GM21786 (cell line): Measurements from ENCODE around the gene SAP30BP.

Source experiments
- ATAC-seq: cut with Tn5 transposase; IDR thresholded peaks from one replicate; pipeline ENCODE4 v1.9.1; 2021; ENCODE audit not compliant: unreplicated experiment

Gene SAP30BP

GRCh38 chr17:75684924-75685323 is 17.8 kb downstream of the SAP30BP start:
- no peak for ATAC-seq

GRCh38 chr17:75685499-75685898 is 18.4 kb downstream of the SAP30BP start:
- no peak for ATAC-seq

GRCh38 chr17:75688209-75688825 is 21.2 kb downstream of the SAP30BP start:
- no peak for ATAC-seq

- no peak for ATAC-seq
These were observed 22.3 kb downstream of the SAP30BP start for GRCh38 chr17:75689441-75689873.

GRCh38 chr17:75691371-75691791 is 24.2 kb downstream of the SAP30BP start:
- ATAC-seq, result no peak

- ATAC-seq, result no peak
These were observed 24.9 kb downstream of the SAP30BP start for GRCh38 chr17:75691801-75692626.

- ATAC-seq, result no peak
These were observed 25.8 kb downstream of the SAP30BP start for GRCh38 chr17:75692976-75693375.

GRCh38 chr17:75693500-75694481 is 26.7 kb downstream of the SAP30BP start:
- ATAC-seq, result no peak

GRCh38 chr17:75694536-75694935 is 27.4 kb downstream of the SAP30BP start:
- ATAC-seq, result no peak

GRCh38 chr17:75695141-75695829 is 28.1 kb downstream of the SAP30BP start:
- ATAC-seq, result no peak

- no peak for ATAC-seq
These were observed 28.7 kb downstream of the SAP30BP start for GRCh38 chr17:75695830-75696271.

- ATAC-seq, result no peak
These were observed 30.6 kb downstream of the SAP30BP start for GRCh38 chr17:75697651-75698291.

- ATAC-seq, result no peak
These were observed 31.5 kb downstream of the SAP30BP start for GRCh38 chr17:75698659-75699058.

GRCh38 chr17:75701288-75701687 is 34.1 kb downstream of the SAP30BP start:
- no peak for ATAC-seq

- no peak for ATAC-seq
These were observed 36.1 kb downstream of the SAP30BP start for GRCh38 chr17:75703191-75703590.

GRCh38 chr17:75703591-75703990 is 36.5 kb downstream of the SAP30BP start:
- no peak for ATAC-seq

GRCh38 chr17:75704963-75705875 is 38.1 kb downstream of the SAP30BP start:
- ATAC-seq, result no peak

- no peak for ATAC-seq
These were observed 39.0 kb downstream of the SAP30BP start for GRCh38 chr17:75706042-75706728.
